Osteoblast (primary cell): ENCODE measurements around the gene MARK3. TPM values are rescaled to one million over a fixed set of nuclear protein-coding genes. Genes with fewer than 3 reads are reported as not detected.

Experiments
- DNase-seq: peaks from one replicate; pipeline ENCODE4 v3.0.0; 2011; ENCODE audit warnings: low spot score, mixed read lengths; ENCODE audit not compliant: insufficient read length; ENCODE audit errors: missing footprints
- H2AFZ ChIP-seq: 2 replicates; pipeline ENCODE4 v1.6.0; 2011; ENCODE audit warnings: mild to moderate bottlenecking, low read length
- H3K27ac ChIP-seq: 2 replicates; pipeline ENCODE4 v1.5.1; 2011; ENCODE audit warnings: mild to moderate bottlenecking, low read depth, low read length, moderate library complexity
- H3K27me3 ChIP-seq: 2 replicates; pipeline ENCODE4 v1.6.0; 2012; ENCODE audit warnings: mild to moderate bottlenecking, control low read depth, inconsistent platforms, low read length, moderate library complexity; ENCODE audit not compliant: insufficient read depth
- H3K36me3 ChIP-seq: 2 replicates; pipeline ENCODE4 v1.5.1; 2011; ENCODE audit warnings: mild to moderate bottlenecking, low read length, control low read depth, moderate library complexity; ENCODE audit not compliant: insufficient read depth
- H3K4me1 ChIP-seq: 2 replicates; pipeline ENCODE4 v1.5.1; 2011; ENCODE audit warnings: mild to moderate bottlenecking, low read length, control low read depth, moderate library complexity; ENCODE audit not compliant: insufficient read depth
- H3K4me2 ChIP-seq: 2 replicates; pipeline ENCODE4 v1.6.0; 2011; ENCODE audit warnings: mild to moderate bottlenecking, low read length; ENCODE audit not compliant: insufficient read depth
- H3K4me3 ChIP-seq: fragments of 200-600 bp; sonication (generic); 3 replicates; pipeline ENCODE4 v1.5.1; 2012; ENCODE audit warnings: mild to moderate bottlenecking, low read length, inconsistent platforms; ENCODE audit not compliant: insufficient read depth
- H3K79me2 ChIP-seq: 2 replicates; pipeline ENCODE4 v1.6.0; 2012; ENCODE audit warnings: mild to moderate bottlenecking, low read length, control low read depth, inconsistent platforms; ENCODE audit not compliant: insufficient read depth
- H3K9me3 ChIP-seq: 2 replicates; pipeline ENCODE4 v1.5.1; 2011; ENCODE audit warnings: low read depth, low read length, control low read depth
- H4K20me1 ChIP-seq: 2 replicates; pipeline ENCODE4 v1.6.0; 2012; ENCODE audit warnings: mild to moderate bottlenecking, low read length, control low read depth; ENCODE audit not compliant: insufficient read depth
- CTCF ChIP-seq: IDR thresholded peaks from 2 replicates; pipeline ENCODE4 v1.5.1; 2011; ENCODE audit warnings: mild to moderate bottlenecking, low read depth, low read length, moderate library complexity; ENCODE audit errors: extremely low read depth
- total RNA-seq: library from RNA; depleted of rRNA; stranded (reverse); fragments of >200 nt; gene quantifications from 2 replicates; pipeline ENCODE4 v1.2.3, GENCODE V29; 2012

The MARK3 gene
- total RNA-seq, 1 donor: 101 TPM

- TF ChIP-seq CTCF: no peak
Measured at GRCh38 chr14:103549361-103550311, 164.4 kb downstream of the MARK3 start.

GRCh38 chr14:103550451-103551337, 165.5 kb downstream of the MARK3 start:
- no peak for TF ChIP-seq CTCF
- Histone ChIP-seq H3K4me2 (no peak overlapping the region), H4K20me1 (peaks cover 34% of the 10 kb centered on the region), H3K36me3 (no peaks in the 10 kb centered on the region), H3K9me3 (no peaks in the 10 kb centered on the region), H3K4me1 (peaks cover 16% of the 10 kb centered on the region), H3K27ac (no peak overlapping the region), H3K27me3 (no peaks in the 10 kb centered on the region), H2AFZ (no peak overlapping the region), H3K79me2 (peaks cover 16% of the 10 kb centered on the region), H3K4me3 (no peak overlapping the region)
- peak; percentile 84 for DNase-seq

More at GRCh38 chr14:103549361-103550311, 164.4 kb downstream of the MARK3 start:
- H2AFZ ChIP-seq: no peak overlapping the region
- H3K9me3 ChIP-seq: no peaks in the 10 kb centered on the region
- H3K4me3 ChIP-seq: no peak overlapping the region
- H3K4me1 ChIP-seq: peaks cover 16% of the 10 kb centered on the region
- H3K79me2 ChIP-seq: peaks cover 9% of the 10 kb centered on the region
- H3K27ac ChIP-seq: no peak overlapping the region
- no peak overlapping the region for H3K4me2 ChIP-seq
- DNase-seq: peak; percentile 82
- H4K20me1 ChIP-seq: peaks cover 28% of the 10 kb centered on the region
- H3K36me3 ChIP-seq: no peaks in the 10 kb centered on the region
- H3K27me3 ChIP-seq: no peaks in the 10 kb centered on the region

- Histone ChIP-seq H3K4me1 (peaks cover 16% of the 10 kb centered on the region), H3K4me3 (no peak overlapping the region), H3K4me2 (peak overlapping the region; percentile 52), H3K36me3 (no peaks in the 10 kb centered on the region), H2AFZ (no peak overlapping the region), H3K79me2 (peaks cover 21% of the 10 kb centered on the region), H3K27me3 (no peaks in the 10 kb centered on the region), H3K9me3 (no peaks in the 10 kb centered on the region), H4K20me1 (peaks cover 36% of the 10 kb centered on the region), H3K27ac (peak overlapping the region; percentile 51)
- peak; percentile 80 for DNase-seq
- TF ChIP-seq CTCF: no peak
Measured at GRCh38 chr14:103551338-103551762, 166.1 kb downstream of the MARK3 start.
